IMR-90 (cell line): ENCODE measurements around the gene DDX41. TPM values are rescaled to one million over a fixed set of nuclear protein-coding genes. Genes with fewer than 3 reads are reported as not detected.

Source experiments
- ATAC-seq: fragments of 200-7000 bp; cut with Tn5 transposase; 2 replicates; pipeline ENCODE4 v1.9.1; 2020; ENCODE audit warnings: low read depth, mild to moderate bottlenecking, moderate library complexity
- BruUV-seq: library from RNA; stranded (reverse); fragments of 400-500 nt; replicated peaks from 2 replicates; lab custom pipeline; 2021; lab: Mats Ljungman, UMichigan
- CTCF ChIA-PET: fragments of 300-600 bp; formaldehyde crosslinking; extraction: SDS; loops from one replicate; lab custom pipeline; 2021; ENCODE audit warnings: antibody characterized with exemption; lab: Yijun Ruan, JAX
- POLR2A ChIA-PET: fragments of 300-600 bp; sonication (Branson Sonifier 250); formaldehyde crosslinking; loops from one replicate; lab custom pipeline; 2022; ENCODE audit warnings: antibody characterized with exemption; ENCODE audit not compliant: unreplicated experiment; lab: Charles Lee
- DNase-seq: peaks from one replicate; pipeline ENCODE4 v3.0.0; 2013
- H2AFZ ChIP-seq: replicated peaks from 2 replicates; pipeline ENCODE3; 2013; ENCODE audit warnings: low read length, mild to moderate bottlenecking; ENCODE audit not compliant: poor library complexity
- H2AK5ac ChIP-seq: 2 replicates; pipeline ENCODE4 v1.6.1; 2013; ENCODE audit warnings: low read depth, low read length, inconsistent platforms
- H2AK9ac ChIP-seq: replicated peaks from 2 replicates; pipeline ENCODE3; 2013; ENCODE audit warnings: mild to moderate bottlenecking, low read depth, low read length, moderate library complexity; ENCODE audit not compliant: poor library complexity
- H2BK120ac ChIP-seq: 2 replicates; pipeline ENCODE4 v1.6.1; 2013; ENCODE audit warnings: low read depth, low read length, inconsistent platforms
- H2BK15ac ChIP-seq: 3 replicates; pipeline ENCODE4 v1.6.1; 2013; ENCODE audit warnings: low read depth, low read length, inconsistent platforms
- H2BK20ac ChIP-seq: 2 replicates; pipeline ENCODE4 v1.6.1; 2013; ENCODE audit warnings: low read depth, mild to moderate bottlenecking, inconsistent platforms, low read length, moderate library complexity
- H2BK5ac ChIP-seq: 2 replicates; pipeline ENCODE4 v1.6.1; 2013; ENCODE audit warnings: mild to moderate bottlenecking, low read depth, low read length, inconsistent platforms; ENCODE audit not compliant: poor library complexity, severe bottlenecking
- H3K14ac ChIP-seq: replicated peaks from 2 replicates; pipeline ENCODE4 v1.6.1; 2013; ENCODE audit warnings: low read depth, low read length, inconsistent platforms
- H3K18ac ChIP-seq: 2 replicates; pipeline ENCODE4 v1.6.1; 2013; ENCODE audit warnings: low read depth, low read length, control low read depth
- H3K23ac ChIP-seq: 2 replicates; pipeline ENCODE4 v1.6.1; 2013; ENCODE audit warnings: low read depth, low read length, inconsistent platforms
- H3K27ac ChIP-seq: 2 replicates; pipeline ENCODE4 v1.5.1; 2013; ENCODE audit warnings: mild to moderate bottlenecking, control low read depth, low read length; ENCODE audit not compliant: insufficient read depth
- H3K27me3 ChIP-seq: 2 replicates; pipeline ENCODE4 v1.6.1; 2013; ENCODE audit warnings: low read length; ENCODE audit not compliant: control insufficient read depth, insufficient read depth
- H3K36me3 ChIP-seq: 2 replicates; pipeline ENCODE4 v1.6.1; 2013; ENCODE audit warnings: low read length, mixed read lengths; ENCODE audit not compliant: control insufficient read depth, insufficient read depth
- H3K4ac ChIP-seq: 2 replicates; pipeline ENCODE4 v1.6.1; 2013; ENCODE audit warnings: low read depth, low read length, inconsistent platforms
- H3K4me1 ChIP-seq: 2 replicates; pipeline ENCODE4 v1.6.1; 2013; ENCODE audit warnings: low read length, mixed read lengths; ENCODE audit not compliant: control insufficient read depth, insufficient read depth
- H3K4me2 ChIP-seq: 2 replicates; pipeline ENCODE4 v1.6.1; 2013; ENCODE audit warnings: low read depth, mild to moderate bottlenecking, control low read depth, low read length, moderate library complexity
- H3K4me3 ChIP-seq: 2 replicates; pipeline ENCODE4 v1.5.1; 2013; ENCODE audit warnings: low read depth, mild to moderate bottlenecking, control low read depth, low read length, moderate library complexity; ENCODE audit not compliant: insufficient read depth
- H3K56ac ChIP-seq: 2 replicates; pipeline ENCODE4 v1.6.1; 2013; ENCODE audit warnings: low read length, inconsistent platforms; ENCODE audit not compliant: insufficient read depth; ENCODE audit errors: extremely low read depth
- H3K79me1 ChIP-seq, 2 experiments: 2 replicates each; pipeline ENCODE4 v1.6.1; 2013; ENCODE audit warnings: low read length in 2 of 2, inconsistent platforms in 1 of 2, low read depth in 1 of 2
- H3K9ac ChIP-seq: 2 replicates; pipeline ENCODE4 v1.6.1; 2013; ENCODE audit warnings: low read depth, low read length, control low read depth
- H3K9me1 ChIP-seq: 2 replicates; pipeline ENCODE4 v1.6.1; 2013; ENCODE audit warnings: low read length, inconsistent platforms; ENCODE audit not compliant: insufficient read depth
- H3K9me3 ChIP-seq: 2 replicates; pipeline ENCODE4 v1.6.1; 2013; ENCODE audit warnings: low read length; ENCODE audit not compliant: control insufficient read depth, insufficient read depth
- H4K20me1 ChIP-seq: 2 replicates; pipeline ENCODE4 v1.6.1; 2013; ENCODE audit warnings: low read length, inconsistent platforms; ENCODE audit not compliant: insufficient read depth
- H4K5ac ChIP-seq: 2 replicates; pipeline ENCODE4 v1.6.1; 2013; ENCODE audit warnings: mild to moderate bottlenecking, low read depth, low read length, control low read depth
- H4K8ac ChIP-seq, 2 experiments: 2 replicates each; pipeline ENCODE4 v1.6.1; 2013; ENCODE audit warnings: low read depth in 2 of 2, low read length in 2 of 2, control low read depth in 1 of 2, inconsistent platforms in 1 of 2
- H4K91ac ChIP-seq: 2 replicates; pipeline ENCODE4 v1.6.1; 2013; ENCODE audit warnings: low read depth, low read length, inconsistent platforms; ENCODE audit not compliant: insufficient read depth
- BHLHE40 ChIP-seq: fragments of 150-350 bp; IDR thresholded peaks from 2 replicates; pipeline ENCODE4 v1.6.1; 2016; ENCODE audit warnings: mild to moderate bottlenecking, low read depth, low read length
- CEBPB ChIP-seq: IDR thresholded peaks from 2 replicates; pipeline ENCODE4 v1.6.1; 2012; ENCODE audit warnings: low read depth, low read length, improper control_type of control experiment
- CHD1 ChIP-seq: IDR thresholded peaks from 2 replicates; pipeline ENCODE4 v1.6.1; 2012; ENCODE audit warnings: low read depth, low read length, improper control_type of control experiment
- CTCF ChIP-seq: conservative IDR thresholded peaks from 2 replicates; pipeline ENCODE4 v1.5.1; 2012; ENCODE audit warnings: mild to moderate bottlenecking, low read depth, low read length, improper control_type of control experiment
- FOS ChIP-seq: fragments of 150-350 bp; IDR thresholded peaks from 2 replicates; pipeline ENCODE4 v1.6.1; 2016; ENCODE audit warnings: low read depth, low read length
- MAFK ChIP-seq: IDR thresholded peaks from 2 replicates; pipeline ENCODE4 v1.6.1; 2012; ENCODE audit warnings: low read depth, low read length, improper control_type of control experiment
- MAZ ChIP-seq: IDR thresholded peaks from 2 replicates; pipeline ENCODE4 v1.6.1; 2012; ENCODE audit warnings: low read depth, mild to moderate bottlenecking, low read length, improper control_type of control experiment, moderate library complexity, borderline replicate concordance
- MXI1 ChIP-seq: IDR thresholded peaks from 2 replicates; pipeline ENCODE4 v1.6.1; 2012; ENCODE audit warnings: low read depth, mild to moderate bottlenecking, low read length, moderate library complexity, borderline replicate concordance
- NFE2L2 ChIP-seq: fragments of 150-350 bp; IDR thresholded peaks from 2 replicates; pipeline ENCODE4 v1.6.1; 2016; ENCODE audit warnings: low read depth, mild to moderate bottlenecking, low read length
- POLR2A ChIP-seq: IDR thresholded peaks from 2 replicates; pipeline ENCODE4 v1.6.1; 2012; ENCODE audit warnings: mild to moderate bottlenecking, low read depth, low read length
- RAD21 ChIP-seq: IDR thresholded peaks from 2 replicates; pipeline ENCODE4 v1.6.1; 2012; ENCODE audit warnings: low read length, improper control_type of control experiment
- RCOR1 ChIP-seq: IDR thresholded peaks from 2 replicates; pipeline ENCODE4 v1.6.1; 2012; ENCODE audit warnings: mild to moderate bottlenecking, low read length, improper control_type of control experiment; ENCODE audit not compliant: insufficient replicate concordance
- RFX5 ChIP-seq: IDR thresholded peaks from 2 replicates; pipeline ENCODE4 v1.8.0; 2012; ENCODE audit warnings: low read depth, mild to moderate bottlenecking, low read length, moderate library complexity
- SMC3 ChIP-seq: fragments of 150-350 bp; IDR thresholded peaks from 2 replicates; pipeline ENCODE4 v1.6.1; 2016; ENCODE audit warnings: low read depth, mild to moderate bottlenecking, antibody characterized with exemption, low read length, moderate library complexity
- WGBS, 2 experiments: methylation state at CpG; one replicate each; pipeline versions ENCODE4 v1.1.5 to v1.1.7; 2013; ENCODE audit warnings: missing lambda C conversion rate in 2 of 2; ENCODE audit not compliant: insufficient read length in 1 of 2; ENCODE audit errors: extremely low coverage in 2 of 2; 5-methylcytosine and 5-hydroxymethylcytosine counted together
- dilution Hi-C: fragments of 300-500 bp; cut with HindIII; formaldehyde crosslinking; loops from one replicate; pipeline ENCODE4 v1.14.3; 2018; ENCODE audit warnings: low sequenced_read_pairs; ENCODE audit not compliant: unreplicated experiment
- in situ Hi-C: fragments of 300-500 bp; cut with MboI; formaldehyde crosslinking; loops from 3 replicates; pipeline ENCODE4 v1.14.3; 2019; ENCODE audit warnings: low sequenced_read_pairs, inconsistent platforms, mixed read lengths
- intact Hi-C: fragments of 100-400 bp; cut with micrococcal nuclease; formaldehyde crosslinking; loops from 2 replicates; pipeline ENCODE4 v1.10.0; 2022
- polyA plus RNA-seq, 3 experiments: library from polyadenylated mRNA; depleted of rRNA; stranded (reverse); fragments of >200 nt; gene quantifications; 2 replicates each; pipeline ENCODE4 v1.2.3, GENCODE V29; 2012; ENCODE audit warnings: low replicate concordance in 1 of 3
- total RNA-seq: library from RNA; depleted of rRNA; stranded (reverse); fragments of >200 nt; gene quantifications from 2 replicates; pipeline ENCODE4 v1.2.3, GENCODE V29; 2012
- TF ChIP-seq, protein P1 (sequence below): fragments of 150-350 bp; IDR thresholded peaks from 2 replicates; pipeline ENCODE4 v1.6.1; 2016; ENCODE audit warnings: low read depth, mild to moderate bottlenecking, low read length, moderate library complexity, borderline replicate concordance
- TF ChIP-seq, protein P2 (sequence below): fragments of 150-350 bp; IDR thresholded peaks from 2 replicates; pipeline ENCODE4 v1.6.1; 2017; ENCODE audit warnings: mild to moderate bottlenecking, antibody characterized with exemption, low read length, low read depth

Gene DDX41
- total and polyA plus RNA-seq, 2 of the 4 experiments (the other 2 are of a cell fraction): 130 to 170 TPM

DNA sequence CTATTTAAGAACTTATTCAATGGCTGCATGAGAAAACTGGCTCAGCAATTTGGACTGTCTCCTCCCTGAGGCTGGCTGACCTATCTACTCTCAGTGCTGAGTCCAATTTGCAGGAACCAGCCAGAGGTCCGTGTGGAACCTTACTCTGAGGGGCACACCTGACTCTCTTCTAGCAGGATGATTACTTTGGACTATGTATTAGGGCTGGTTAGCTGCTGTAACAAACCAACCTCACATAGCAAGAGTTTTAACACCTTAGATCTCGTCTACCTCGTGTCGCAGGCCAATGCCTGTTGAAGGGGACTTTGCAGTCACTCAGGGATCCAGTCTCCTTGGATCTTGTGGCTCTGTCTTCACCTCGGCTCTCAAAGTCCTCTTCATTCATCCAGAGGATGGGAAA is 41.0 kb upstream of the DDX41 start:
- Histone ChIP-seq H3K36me3 (0 out of 2 replicates have a peak, but pooled peaks cover 2% of the 10 kb centered on the region), H4K91ac (no peak overlapping the region), H3K56ac (no peak overlapping the region), H3K9me1 (peaks cover 12% of the 10 kb centered on the region), H3K27me3 (no peaks in the 10 kb centered on the region), H3K4me3 (no peak overlapping the region), H3K14ac (no peak overlapping the region), H3K79me1 (peaks cover 0 to 13% of the 10 kb centered on the region in 2 experiments; a peak in 2 of 4 replicates), H2BK5ac (no peak overlapping the region), H3K18ac (no peak overlapping the region), H3K4ac (no peak overlapping the region), H2AFZ (no peak overlapping the region), H2BK15ac (no peak overlapping the region), H3K9me3 (no peaks in the 10 kb centered on the region), H4K20me1 (peaks cover 10% of the 10 kb centered on the region), H3K4me2 (no peak overlapping the region), H3K4me1 (peaks cover 11% of the 10 kb centered on the region), H2AK9ac (no peak overlapping the region), H4K5ac (no peak overlapping the region), H3K27ac (no peak overlapping the region), H2BK20ac (no peak overlapping the region), H3K9ac (no peak overlapping the region), H2AK5ac (no peak overlapping the region), H4K8ac (no peak overlapping the region), H3K23ac (no peak overlapping the region), H2BK120ac (no peak overlapping the region)
- dilution Hi-C loops: no loop called here
- no peak for TF ChIP-seq MAZ
- TF ChIP-seq CTCF: no peak
- TF ChIP-seq, protein P1, sequence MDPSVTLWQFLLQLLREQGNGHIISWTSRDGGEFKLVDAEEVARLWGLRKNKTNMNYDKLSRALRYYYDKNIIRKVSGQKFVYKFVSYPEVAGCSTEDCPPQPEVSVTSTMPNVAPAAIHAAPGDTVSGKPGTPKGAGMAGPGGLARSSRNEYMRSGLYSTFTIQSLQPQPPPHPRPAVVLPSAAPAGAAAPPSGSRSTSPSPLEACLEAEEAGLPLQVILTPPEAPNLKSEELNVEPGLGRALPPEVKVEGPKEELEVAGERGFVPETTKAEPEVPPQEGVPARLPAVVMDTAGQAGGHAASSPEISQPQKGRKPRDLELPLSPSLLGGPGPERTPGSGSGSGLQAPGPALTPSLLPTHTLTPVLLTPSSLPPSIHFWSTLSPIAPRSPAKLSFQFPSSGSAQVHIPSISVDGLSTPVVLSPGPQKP: no peak
- TF ChIP-seq MAFK: no peak
- TF ChIP-seq, protein P2, sequence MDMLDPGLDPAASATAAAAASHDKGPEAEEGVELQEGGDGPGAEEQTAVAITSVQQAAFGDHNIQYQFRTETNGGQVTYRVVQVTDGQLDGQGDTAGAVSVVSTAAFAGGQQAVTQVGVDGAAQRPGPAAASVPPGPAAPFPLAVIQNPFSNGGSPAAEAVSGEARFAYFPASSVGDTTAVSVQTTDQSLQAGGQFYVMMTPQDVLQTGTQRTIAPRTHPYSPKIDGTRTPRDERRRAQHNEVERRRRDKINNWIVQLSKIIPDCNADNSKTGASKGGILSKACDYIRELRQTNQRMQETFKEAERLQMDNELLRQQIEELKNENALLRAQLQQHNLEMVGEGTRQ: no peak
- TF ChIP-seq MXI1: no peak
- no peak for TF ChIP-seq SMC3
- TF ChIP-seq RCOR1: no peak
- TF ChIP-seq NFE2L2: no peak
- TF ChIP-seq BHLHE40: no peak
- no peak for TF ChIP-seq CEBPB
- TF ChIP-seq FOS: no peak
- no peak for TF ChIP-seq CHD1
- TF ChIP-seq RAD21: no peak
- TF ChIP-seq RFX5: no peak
- no peak for TF ChIP-seq POLR2A
- POLR2A ChIA-PET: no interaction called here
- in situ Hi-C loops: no loop called here
- intact Hi-C loops: no loop called here
- ATAC-seq (no peak), DNase-seq (no peak)
- no CpG with 5 or more reads among the region's 5 CpGs for WGBS, 2 experiments
- BruUV-seq: no TSS peak
- CTCF ChIA-PET: no interaction called here
